Measurements from ENCODE around the gene RAB31.

DNA sequence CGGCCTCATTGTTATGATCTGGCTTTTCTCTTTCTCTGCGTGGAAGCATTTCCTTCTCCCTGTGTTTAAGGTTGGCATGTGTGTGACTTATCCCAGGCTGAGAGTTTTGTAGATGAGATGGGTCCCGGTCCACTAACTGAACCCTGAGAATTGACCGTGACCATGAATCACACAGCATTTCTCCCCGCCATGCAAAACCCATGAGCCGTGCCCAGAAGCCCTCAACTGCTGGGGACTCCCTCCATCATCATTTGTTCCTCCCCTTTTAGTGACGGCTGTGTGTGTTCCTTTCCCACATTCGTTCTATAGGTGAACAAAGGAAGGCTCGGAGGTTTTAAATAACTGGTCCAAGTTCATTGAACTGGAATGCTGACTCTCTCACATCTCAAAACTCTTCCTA lies 147.6 kb downstream of the RAB31 start:
- TF ChIP-seq, protein P1, sequence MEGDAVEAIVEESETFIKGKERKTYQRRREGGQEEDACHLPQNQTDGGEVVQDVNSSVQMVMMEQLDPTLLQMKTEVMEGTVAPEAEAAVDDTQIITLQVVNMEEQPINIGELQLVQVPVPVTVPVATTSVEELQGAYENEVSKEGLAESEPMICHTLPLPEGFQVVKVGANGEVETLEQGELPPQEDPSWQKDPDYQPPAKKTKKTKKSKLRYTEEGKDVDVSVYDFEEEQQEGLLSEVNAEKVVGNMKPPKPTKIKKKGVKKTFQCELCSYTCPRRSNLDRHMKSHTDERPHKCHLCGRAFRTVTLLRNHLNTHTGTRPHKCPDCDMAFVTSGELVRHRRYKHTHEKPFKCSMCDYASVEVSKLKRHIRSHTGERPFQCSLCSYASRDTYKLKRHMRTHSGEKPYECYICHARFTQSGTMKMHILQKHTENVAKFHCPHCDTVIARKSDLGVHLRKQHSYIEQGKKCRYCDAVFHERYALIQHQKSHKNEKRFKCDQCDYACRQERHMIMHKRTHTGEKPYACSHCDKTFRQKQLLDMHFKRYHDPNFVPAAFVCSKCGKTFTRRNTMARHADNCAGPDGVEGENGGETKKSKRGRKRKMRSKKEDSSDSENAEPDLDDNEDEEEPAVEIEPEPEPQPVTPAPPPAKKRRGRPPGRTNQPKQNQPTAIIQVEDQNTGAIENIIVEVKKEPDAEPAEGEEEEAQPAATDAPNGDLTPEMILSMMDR (conservative IDR thresholded peaks at IDR 0.05 in 1 of 2, IDR thresholded peaks at IDR 0.05 in 1 of 2; ENCODE audit: extremely low read depth in 1 of 2, insufficient read depth in 1 of 2, low read depth in 1 of 2, low read length in 2 of 2) = no peak
- TF ChIP-seq EZH2 (IDR thresholded peaks at IDR 0.05; ENCODE audit: borderline replicate concordance, low read length) = no peak
